ENCODE measurements around the gene GRIN3A.

DNA sequence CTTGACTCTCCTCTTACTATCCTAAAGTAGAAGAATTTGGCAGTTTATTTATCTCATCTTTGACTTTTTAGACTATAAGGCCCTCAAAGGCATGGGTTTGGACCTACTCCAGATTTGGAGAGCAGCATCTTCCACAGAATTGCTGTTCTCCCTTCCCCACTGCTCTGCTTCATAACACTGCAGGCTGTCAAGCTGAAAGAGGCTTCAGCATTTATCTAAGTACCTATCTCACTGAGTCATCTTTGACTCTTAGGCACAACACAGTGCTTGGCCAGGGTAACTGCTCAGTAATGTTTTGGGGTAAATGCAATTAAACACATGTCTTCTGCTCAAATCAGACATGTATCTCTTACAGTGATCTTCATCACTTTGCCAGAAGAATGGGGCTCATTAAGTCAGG is 60.6 kb downstream of the GRIN3A start:
- no peak for TF ChIP-seq RAD21 (IDR thresholded peaks at IDR 0.05; ENCODE audit: low read depth)
- TF ChIP-seq, protein P1, sequence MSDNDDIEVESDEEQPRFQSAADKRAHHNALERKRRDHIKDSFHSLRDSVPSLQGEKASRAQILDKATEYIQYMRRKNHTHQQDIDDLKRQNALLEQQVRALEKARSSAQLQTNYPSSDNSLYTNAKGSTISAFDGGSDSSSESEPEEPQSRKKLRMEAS (IDR thresholded peaks at IDR 0.05) = no peak
- no peak for TF ChIP-seq FOXM1 (IDR thresholded peaks at IDR 0.05; ENCODE audit: borderline replicate concordance, low read depth)
- no peak for TF ChIP-seq EP300 (IDR thresholded peaks at IDR 0.05; ENCODE audit: borderline replicate concordance)
- TF ChIP-seq, protein P2, sequence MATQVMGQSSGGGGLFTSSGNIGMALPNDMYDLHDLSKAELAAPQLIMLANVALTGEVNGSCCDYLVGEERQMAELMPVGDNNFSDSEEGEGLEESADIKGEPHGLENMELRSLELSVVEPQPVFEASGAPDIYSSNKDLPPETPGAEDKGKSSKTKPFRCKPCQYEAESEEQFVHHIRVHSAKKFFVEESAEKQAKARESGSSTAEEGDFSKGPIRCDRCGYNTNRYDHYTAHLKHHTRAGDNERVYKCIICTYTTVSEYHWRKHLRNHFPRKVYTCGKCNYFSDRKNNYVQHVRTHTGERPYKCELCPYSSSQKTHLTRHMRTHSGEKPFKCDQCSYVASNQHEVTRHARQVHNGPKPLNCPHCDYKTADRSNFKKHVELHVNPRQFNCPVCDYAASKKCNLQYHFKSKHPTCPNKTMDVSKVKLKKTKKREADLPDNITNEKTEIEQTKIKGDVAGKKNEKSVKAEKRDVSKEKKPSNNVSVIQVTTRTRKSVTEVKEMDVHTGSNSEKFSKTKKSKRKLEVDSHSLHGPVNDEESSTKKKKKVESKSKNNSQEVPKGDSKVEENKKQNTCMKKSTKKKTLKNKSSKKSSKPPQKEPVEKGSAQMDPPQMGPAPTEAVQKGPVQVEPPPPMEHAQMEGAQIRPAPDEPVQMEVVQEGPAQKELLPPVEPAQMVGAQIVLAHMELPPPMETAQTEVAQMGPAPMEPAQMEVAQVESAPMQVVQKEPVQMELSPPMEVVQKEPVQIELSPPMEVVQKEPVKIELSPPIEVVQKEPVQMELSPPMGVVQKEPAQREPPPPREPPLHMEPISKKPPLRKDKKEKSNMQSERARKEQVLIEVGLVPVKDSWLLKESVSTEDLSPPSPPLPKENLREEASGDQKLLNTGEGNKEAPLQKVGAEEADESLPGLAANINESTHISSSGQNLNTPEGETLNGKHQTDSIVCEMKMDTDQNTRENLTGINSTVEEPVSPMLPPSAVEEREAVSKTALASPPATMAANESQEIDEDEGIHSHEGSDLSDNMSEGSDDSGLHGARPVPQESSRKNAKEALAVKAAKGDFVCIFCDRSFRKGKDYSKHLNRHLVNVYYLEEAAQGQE (IDR thresholded peaks at IDR 0.05; ENCODE audit: low read depth) = no peak
